Spleen (tissue), 11 donors: ENCODE data around the gene ACVR2B. TPM values are rescaled to one million over a fixed set of nuclear protein-coding genes. Genes with fewer than 3 reads are reported as not detected.
A peak's percentile ranks its signal among the peaks of the same experiment; 100 is the strongest.

Experiments used
- DNase-seq: peaks from one replicate; pipeline ENCODE4 v3.0.0-alpha.2; 2020
- H3K27ac ChIP-seq, 8 donors: fragments of 200-600 bp; sonication (generic) in 7 of 8; 1 replicate in 4 of 8; 2 replicates in 4 of 8; pipeline versions ENCODE4 v1.5.0 to v1.8.0; 2016 to 2021; ENCODE audit warnings: inconsistent platforms in 4 of 8, mild to moderate bottlenecking in 4 of 8, moderate library complexity in 1 of 8
- H3K27me3 ChIP-seq, 7 donors: fragments of 200-600 bp; sonication (generic) in 6 of 7; replicated peaks in 1 of 7; 1 replicate in 4 of 7; 2 replicates in 3 of 7; pipeline versions ENCODE4 v1.5.0 to v1.8.0; 2016 to 2021; ENCODE audit warnings: inconsistent platforms in 3 of 7, mild to moderate bottlenecking in 1 of 7
- H3K36me3 ChIP-seq, 6 donors: fragments of 200-600 bp; sonication (generic) in 5 of 6; 1 replicate in 4 of 6; 2 replicates in 2 of 6; pipeline versions ENCODE4 v1.5.0 to v1.8.0; 2016 to 2021; ENCODE audit warnings: inconsistent platforms in 2 of 6
- H3K4me1 ChIP-seq, 6 donors: fragments of 200-600 bp; sonication (generic) in 5 of 6; 1 replicate in 3 of 6; 2 replicates in 3 of 6; pipeline versions ENCODE4 v1.5.0 to v1.8.0; 2016 to 2021; ENCODE audit warnings: inconsistent platforms in 3 of 6
- H3K4me3 ChIP-seq, 8 donors: fragments of 200-600 bp; sonication (generic) in 7 of 8; 1 replicate in 4 of 8; 2 replicates in 4 of 8; pipeline versions ENCODE4 v1.5.0 to v1.8.0; 2016 to 2021; ENCODE audit warnings: inconsistent platforms in 4 of 8, mild to moderate bottlenecking in 4 of 8, moderate library complexity in 2 of 8
- H3K9me3 ChIP-seq, 8 donors: fragments of 200-600 bp; sonication (generic) in 7 of 8; 1 replicate in 4 of 8; 2 replicates in 4 of 8; pipeline versions ENCODE4 v1.5.0 to v1.8.0; 2016 to 2021; ENCODE audit warnings: inconsistent platforms in 4 of 8
- POLR2A ChIP-seq, 3 donors: fragments of 450-650 bp; IDR thresholded peaks; one replicate each; pipeline ENCODE4 v1.5.1; 2017; ENCODE audit warnings: antibody characterized with exemption in 3 of 3, mild to moderate bottlenecking in 1 of 3
- POLR2AphosphoS5 ChIP-seq, 3 donors: sonication (generic); formaldehyde crosslinking; IDR thresholded peaks; one replicate each; pipeline ENCODE4 v1.5.1; 2017; ENCODE audit warnings: antibody characterized with exemption in 3 of 3
- WGBS, 5 donors: extraction: QIAGEN DNeasy Blood & Tissue Kit in 3 of 5; methylation state at CpG; one replicate each; pipeline versions ENCODE4 v1.1.5 to v1.1.7; 2013 to 2018; 5-methylcytosine and 5-hydroxymethylcytosine counted together
- intact Hi-C: fragments of 100-400 bp; cut with DNase I; formaldehyde crosslinking; loops from one replicate; pipeline ENCODE4 v1.15.0; 2023; ENCODE audit warnings: low total_unique reads
- polyA plus RNA-seq, 3 donors: library from polyadenylated mRNA; stranded (reverse); fragments of 200-250 nt; gene quantifications; one replicate each; pipeline ENCODE4 v1.2.1, GENCODE V29; 2013
- total RNA-seq, 7 donors: library from RNA; depleted of rRNA in 3 of 7; stranded (reverse); fragments of >200 nt in 3 of 7; fragmentation: NEBNext Ultra II Directional in 4 of 7; extraction: Animal tissue kit (Norgen Biotek cat#: 25700) in 4 of 7; gene quantifications; one replicate each; pipeline versions ENCODE4 v1.1.0 to v1.2.1, GENCODE V29; 2016 to 2021
- TF ChIP-seq, protein P1 (sequence below), 11 experiments: fragments of 200-600 bp in 7 of 11; fragments of 450-650 bp in 4 of 11; sonication (generic) in 4 of 11; IDR thresholded peaks in 8 of 11; conservative IDR thresholded peaks in 3 of 11; 1 replicate in 7 of 11; 2 replicates in 4 of 11; pipeline versions ENCODE4 v1.4.0 to v1.8.0; 2016 to 2021; ENCODE audit warnings: antibody characterized with exemption in 11 of 11, inconsistent platforms in 4 of 11, mild to moderate bottlenecking in 1 of 11
- donor health status: healthy with polysubstance abuse.
- donor health status: DM: no; HTN: no; CAD: no; lungs with moderate emphysema.
- donor health status: DM: no; HTN: no; CAD: no.
- donor health status: Bipolar disorder and iron deficiency.
- donor health status: healthy.
- donor health status: DM: no; HTN: no; CAD: no.
- donor health status: DM: yes; HTN: yes; CAD: no.

ACVR2B gene
- total and polyA plus RNA-seq, 10 donors: 0.28 to 8.4 (median 4.8) TPM

DNA sequence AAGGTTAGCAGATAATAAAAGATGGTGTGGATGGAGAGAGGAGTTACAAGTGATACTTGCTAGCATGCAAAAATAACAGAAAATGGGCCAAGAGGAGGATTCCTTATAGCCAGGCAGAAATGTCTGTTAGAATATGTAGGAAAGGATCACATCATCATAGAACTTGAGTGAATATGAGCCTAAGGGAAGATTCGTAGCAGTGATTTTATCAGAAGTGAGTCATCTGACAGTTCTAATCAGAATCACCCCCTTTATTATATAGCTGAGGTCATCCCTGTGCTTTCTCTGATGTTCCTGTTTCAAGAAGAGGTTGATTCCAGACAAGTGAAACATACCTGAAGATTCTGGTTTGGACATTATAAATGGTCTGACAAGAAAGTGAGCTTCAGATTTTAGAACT lies 65.3 kb downstream of the ACVR2B start:
- Histone ChIP-seq H3K36me3 (peaks cover 0 to 79% (median 26%) of the 10 kb centered on the region in 6 donors), H3K27ac (peak overlapping the region in 1 of 8 donors; percentile 29), H3K27me3 (no peaks in the 10 kb centered on the region), H3K4me1 (peaks cover 0 to 20% (median 0%) of the 10 kb centered on the region in 6 donors), H3K4me3 (no peak overlapping the region), H3K9me3 (no peaks in the 10 kb centered on the region)
- 72 to 94% (median 89%) methylated on average over 1 of the region's 1 CpG for WGBS, 5 donors
- no peak for DNase-seq
- intact Hi-C loops: loop anchor here (10.0 kb wide), 2 partner anchors 326 to 776 kb away; no protein-coding TSS in a partner anchor
- no peak for TF ChIP-seq POLR2A (IDR thresholded peaks at IDR 0.05)
- TF ChIP-seq, protein P1, sequence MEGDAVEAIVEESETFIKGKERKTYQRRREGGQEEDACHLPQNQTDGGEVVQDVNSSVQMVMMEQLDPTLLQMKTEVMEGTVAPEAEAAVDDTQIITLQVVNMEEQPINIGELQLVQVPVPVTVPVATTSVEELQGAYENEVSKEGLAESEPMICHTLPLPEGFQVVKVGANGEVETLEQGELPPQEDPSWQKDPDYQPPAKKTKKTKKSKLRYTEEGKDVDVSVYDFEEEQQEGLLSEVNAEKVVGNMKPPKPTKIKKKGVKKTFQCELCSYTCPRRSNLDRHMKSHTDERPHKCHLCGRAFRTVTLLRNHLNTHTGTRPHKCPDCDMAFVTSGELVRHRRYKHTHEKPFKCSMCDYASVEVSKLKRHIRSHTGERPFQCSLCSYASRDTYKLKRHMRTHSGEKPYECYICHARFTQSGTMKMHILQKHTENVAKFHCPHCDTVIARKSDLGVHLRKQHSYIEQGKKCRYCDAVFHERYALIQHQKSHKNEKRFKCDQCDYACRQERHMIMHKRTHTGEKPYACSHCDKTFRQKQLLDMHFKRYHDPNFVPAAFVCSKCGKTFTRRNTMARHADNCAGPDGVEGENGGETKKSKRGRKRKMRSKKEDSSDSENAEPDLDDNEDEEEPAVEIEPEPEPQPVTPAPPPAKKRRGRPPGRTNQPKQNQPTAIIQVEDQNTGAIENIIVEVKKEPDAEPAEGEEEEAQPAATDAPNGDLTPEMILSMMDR (IDR thresholded peaks at IDR 0.05 in 8 of 11, conservative IDR thresholded peaks at IDR 0.05 in 3 of 11): no peak
- no peak for TF ChIP-seq POLR2AphosphoS5 (IDR thresholded peaks at IDR 0.05)

GRCh38 chr3:38519651-38520050 lies 66.0 kb downstream of the ACVR2B start:
- intact Hi-C loops: loop anchor here (5.0 to 10.0 kb wide), 3 partner anchors 133 to 775 kb away; no protein-coding TSS in a partner anchor
- no peaks in the 10 kb centered on the region for H3K27me3 ChIP-seq
- H3K27ac ChIP-seq: peak overlapping the region in 2 of 8 donors; percentile 29 to 33
- TF ChIP-seq POLR2A (IDR thresholded peaks at IDR 0.05) (no peak), POLR2AphosphoS5 (IDR thresholded peaks at IDR 0.05) (no peak)
- TF ChIP-seq, protein P1 (IDR thresholded peaks at IDR 0.05 in 8 of 11, conservative IDR thresholded peaks at IDR 0.05 in 3 of 11): no peak
- DNase-seq: no peak
- H3K4me1 ChIP-seq: peaks cover 0 to 20% (median 0%) of the 10 kb centered on the region in 6 donors
- no peak overlapping the region for H3K4me3 ChIP-seq
- WGBS, 5 donors: 26 to 39% (median 31%) methylated on average over 5 of the region's 5 CpGs
- H3K9me3 ChIP-seq: no peaks in the 10 kb centered on the region
- H3K36me3 ChIP-seq: peaks cover 0 to 79% (median 30%) of the 10 kb centered on the region in 6 donors

GRCh38 chr3:38521391-38521987 lies 67.8 kb downstream of the ACVR2B start:
- WGBS, 5 donors: 3 to 12% (median 4%) methylated on average over 5 of the region's 5 CpGs
- H3K4me1 ChIP-seq: peaks cover 0 to 20% (median 0%) of the 10 kb centered on the region in 6 donors

DNA sequence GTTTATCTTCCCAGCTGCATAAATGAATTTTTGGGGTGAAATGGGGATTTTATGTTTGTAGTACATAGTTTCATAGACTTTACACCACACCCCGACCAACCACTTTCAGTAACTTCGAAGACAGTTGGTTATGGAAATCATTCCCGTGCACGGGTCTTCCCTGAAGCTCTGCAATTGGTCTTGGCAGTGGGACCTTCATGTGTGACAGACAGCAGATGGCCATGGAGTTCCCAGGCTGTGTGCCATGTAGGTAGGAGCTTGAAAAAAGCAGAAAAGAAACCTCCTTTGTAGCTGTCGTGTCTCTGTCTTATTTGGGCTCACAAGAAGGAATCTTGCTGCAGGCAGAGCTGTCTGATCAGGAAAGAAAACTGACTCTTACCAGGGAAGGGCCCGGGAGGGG lies 68.3 kb downstream of the ACVR2B start:
- Histone ChIP-seq H3K4me1 (peaks cover 0 to 20% (median 0%) of the 10 kb centered on the region in 6 donors), H3K9me3 (no peaks in the 10 kb centered on the region), H3K27me3 (no peaks in the 10 kb centered on the region), H3K4me3 (no peak overlapping the region), H3K27ac (no peak overlapping the region), H3K36me3 (peaks cover 0 to 81% (median 38%) of the 10 kb centered on the region in 6 donors)
- WGBS, 5 donors: 94 to 98% (median 96%) methylated on average over 6 of the region's 6 CpGs
- intact Hi-C loops: loop anchor here (5.0 kb wide), 1 partner anchor 130 kb away; no protein-coding TSS in a partner anchor
- TF ChIP-seq, protein P1 (IDR thresholded peaks at IDR 0.05 in 8 of 11, conservative IDR thresholded peaks at IDR 0.05 in 3 of 11): no peak
- DNase-seq: no peak

More at GRCh38 chr3:38521391-38521987, 67.8 kb downstream of the ACVR2B start:
- Histone ChIP-seq H3K9me3 (no peaks in the 10 kb centered on the region), H3K27ac (no peak overlapping the region), H3K36me3 (peaks cover 0 to 81% (median 36%) of the 10 kb centered on the region in 6 donors), H3K27me3 (no peaks in the 10 kb centered on the region), H3K4me3 (no peak overlapping the region)
- intact Hi-C loops: loop anchor here (5.0 kb wide), 1 partner anchor 131 kb away; no protein-coding TSS in a partner anchor
- no peak for DNase-seq
- TF ChIP-seq POLR2AphosphoS5 (IDR thresholded peaks at IDR 0.05): no peak
- TF ChIP-seq, protein P1 (IDR thresholded peaks at IDR 0.05 in 8 of 11, conservative IDR thresholded peaks at IDR 0.05 in 3 of 11): peak; percentile 69 to 90 (median 86)
